H9 (cell line): ENCODE measurements around the gene YY1. TPM values are rescaled to one million over a fixed set of nuclear protein-coding genes. Genes with fewer than 3 reads are reported as not detected.

Source experiments
- DNase-seq: peaks from one replicate; pipeline ENCODE4 v3.0.0-alpha.2; 2017
- H2AFZ ChIP-seq: one replicate; pipeline ENCODE4 v1.6.1; 2013; ENCODE audit warnings: mild to moderate bottlenecking, low read length, control low read depth, moderate library complexity
- H2AK5ac ChIP-seq: 2 replicates; pipeline ENCODE4 v1.6.1; 2013; ENCODE audit warnings: low read length, control low read depth, mixed read lengths; ENCODE audit not compliant: insufficient read length
- H2BK120ac ChIP-seq: one replicate; pipeline ENCODE4 v1.6.1; 2013; ENCODE audit warnings: low read depth, mild to moderate bottlenecking, low read length, control low read depth, inconsistent platforms; ENCODE audit not compliant: poor library complexity, severe bottlenecking
- H2BK12ac ChIP-seq: 2 replicates; pipeline ENCODE4 v1.6.1; 2013; ENCODE audit warnings: low read length, control low read depth, mixed read lengths, low read depth; ENCODE audit not compliant: insufficient read length
- H2BK15ac ChIP-seq: 2 replicates; pipeline ENCODE4 v1.6.1; 2013; ENCODE audit warnings: low read depth, low read length, control low read depth
- H2BK20ac ChIP-seq: one replicate; pipeline ENCODE4 v1.6.1; 2013; ENCODE audit warnings: low read depth, mild to moderate bottlenecking, low read length, control low read depth, inconsistent platforms; ENCODE audit not compliant: poor library complexity, severe bottlenecking
- H2BK5ac ChIP-seq: 2 replicates; pipeline ENCODE4 v1.6.1; 2013; ENCODE audit warnings: low read length, control low read depth, mixed read lengths; ENCODE audit not compliant: insufficient read length
- H3K14ac ChIP-seq: 2 replicates; pipeline ENCODE4 v1.6.1; 2013; ENCODE audit warnings: low read length, control low read depth; ENCODE audit not compliant: insufficient read depth
- H3K18ac ChIP-seq: 2 replicates; pipeline ENCODE4 v1.6.1; 2013; ENCODE audit warnings: low read depth, mild to moderate bottlenecking, mixed read lengths, low read length, control low read depth; ENCODE audit not compliant: insufficient read length
- H3K23ac ChIP-seq: 2 replicates; pipeline ENCODE4 v1.6.1; 2013; ENCODE audit warnings: low read length, control low read depth, mixed read lengths, low read depth; ENCODE audit not compliant: insufficient read length
- H3K23me2 ChIP-seq: 2 replicates; pipeline ENCODE4 v1.6.1; 2013; ENCODE audit warnings: low read depth, mild to moderate bottlenecking, mixed read lengths, low read length, control low read depth; ENCODE audit not compliant: insufficient read length, poor library complexity, severe bottlenecking
- H3K27ac ChIP-seq: 2 replicates; pipeline ENCODE4 v1.5.1; 2013; ENCODE audit warnings: low read length, control low read depth, mixed read lengths, low read depth; ENCODE audit not compliant: insufficient read length
- H3K27me3 ChIP-seq: 2 replicates; pipeline ENCODE4 v1.6.1; 2013; ENCODE audit warnings: low read length, control low read depth, inconsistent platforms; ENCODE audit not compliant: insufficient read depth
- H3K4ac ChIP-seq: 2 replicates; pipeline ENCODE4 v1.6.1; 2013; ENCODE audit warnings: low read depth, mild to moderate bottlenecking, control low read depth, inconsistent platforms, low read length, moderate library complexity
- H3K4me1 ChIP-seq: 2 replicates; pipeline ENCODE4 v1.6.1; 2013; ENCODE audit warnings: low read length, control low read depth, inconsistent platforms; ENCODE audit not compliant: insufficient read depth
- H3K4me2 ChIP-seq: 2 replicates; pipeline ENCODE4 v1.6.1; 2013; ENCODE audit warnings: low read length, control low read depth, mixed read lengths; ENCODE audit not compliant: insufficient read length, insufficient read depth
- H3K56ac ChIP-seq: 2 replicates; pipeline ENCODE4 v1.6.1; 2013; ENCODE audit warnings: low read depth, mild to moderate bottlenecking, mixed read lengths, low read length, control low read depth; ENCODE audit not compliant: insufficient read length
- H3K79me1 ChIP-seq: 2 replicates; pipeline ENCODE4 v1.6.1; 2013; ENCODE audit warnings: low read depth, mild to moderate bottlenecking, moderate library complexity, low read length, control low read depth, inconsistent platforms; ENCODE audit not compliant: insufficient read depth, poor library complexity, severe bottlenecking
- H3K79me2 ChIP-seq: 2 replicates; pipeline ENCODE4 v1.6.1; 2013; ENCODE audit warnings: low read length, control low read depth, inconsistent platforms; ENCODE audit not compliant: insufficient read depth
- H3K9ac ChIP-seq: 2 replicates; pipeline ENCODE4 v1.6.1; 2013; ENCODE audit warnings: low read length, control low read depth, mixed read lengths; ENCODE audit not compliant: insufficient read length; ENCODE audit errors: extremely low read depth
- H3K9me3 ChIP-seq: one replicate; pipeline ENCODE4 v1.6.1; 2013; ENCODE audit warnings: low read depth, low read length, inconsistent platforms; ENCODE audit not compliant: control insufficient read depth
- H3T11ph ChIP-seq: one replicate; pipeline ENCODE4 v1.6.1; 2013; ENCODE audit warnings: mild to moderate bottlenecking, low read length, control low read depth, inconsistent platforms
- H4K20me1 ChIP-seq: one replicate; pipeline ENCODE4 v1.6.1; 2013; ENCODE audit not compliant: control insufficient read depth, insufficient read length, insufficient read depth
- H4K5ac ChIP-seq: 2 replicates; pipeline ENCODE4 v1.6.1; 2013; ENCODE audit warnings: low read depth, mild to moderate bottlenecking, mixed read lengths, low read length, control low read depth; ENCODE audit not compliant: insufficient read length
- H4K8ac ChIP-seq: replicated peaks from 2 replicates; pipeline ENCODE4 v1.6.1; 2013; ENCODE audit warnings: low read length, control low read depth, mixed read lengths, low read depth; ENCODE audit not compliant: insufficient read length
- H4K91ac ChIP-seq: 2 replicates; pipeline ENCODE4 v1.6.1; 2013; ENCODE audit warnings: low read depth, mild to moderate bottlenecking, moderate library complexity, mixed read lengths, low read length, control low read depth; ENCODE audit not compliant: insufficient read length
- H3K27ac Mint-ChIP-seq, 3 experiments: 2 replicates in 2 of 3; 3 replicates in 1 of 3; pipeline ENCODE4 v1.8.0; 2020 to 2021; ENCODE audit warnings: mixed read lengths in 3 of 3, mild to moderate bottlenecking in 1 of 3, moderate library complexity in 1 of 3
- H3K27me3 Mint-ChIP-seq: 2 replicates; pipeline ENCODE4 v1.8.0; 2021; ENCODE audit warnings: low read depth, mild to moderate bottlenecking, moderate library complexity, mixed read lengths
- H3K36me3 Mint-ChIP-seq, 3 experiments: 2 replicates in 2 of 3; 3 replicates in 1 of 3; pipeline ENCODE4 v1.8.0; 2020 to 2021; ENCODE audit warnings: low read depth in 3 of 3, mixed read lengths in 3 of 3; ENCODE audit not compliant: insufficient read depth in 1 of 3
- H3K4me1 Mint-ChIP-seq, 2 experiments: 2 replicates each; pipeline ENCODE4 v1.8.0; 2020; ENCODE audit warnings: mixed read lengths in 2 of 2
- H3K4me3 Mint-ChIP-seq, 2 experiments: 2 replicates in 1 of 2; 3 replicates in 1 of 2; pipeline ENCODE4 v1.8.0; 2020 to 2021; ENCODE audit warnings: mild to moderate bottlenecking in 2 of 2, mixed read lengths in 2 of 2, moderate library complexity in 1 of 2
- H3K9me3 Mint-ChIP-seq, 2 experiments: 2 replicates in 1 of 2; 3 replicates in 1 of 2; pipeline ENCODE4 v1.8.0; 2020; ENCODE audit warnings: mild to moderate bottlenecking in 2 of 2, mixed read lengths in 2 of 2, moderate library complexity in 1 of 2
- WGBS: extraction: QIAGEN DNeasy Blood & Tissue Kit; methylation state at CpG from one replicate; pipeline ENCODE4 v1.1.7; 2013; ENCODE audit warnings: missing lambda C conversion rate, low lambda C conversion rate, mixed read lengths; ENCODE audit not compliant: insufficient read length; ENCODE audit errors: extremely low coverage; 5-methylcytosine and 5-hydroxymethylcytosine counted together
- total RNA-seq: library from RNA; stranded (reverse); gene quantifications from 2 replicates; pipeline ENCODE4 v1.2.1, GENCODE V29; 2021
- TF ChIP-seq, protein P1 (sequence below): fragments of 200-600 bp; sonication (generic); conservative IDR thresholded peaks from 3 replicates; pipeline ENCODE4 v1.8.0; 2021; ENCODE audit warnings: antibody characterized with exemption, mild to moderate bottlenecking

Gene YY1
- total RNA-seq, 1 experiment from 2014 or later = 103 TPM

- H3K4me2 ChIP-seq = no peak overlapping the region
Observed at GRCh38 chr14:100191584-100192249, 47.2 kb upstream of the YY1 start.

More at GRCh38 chr14:100191584-100192249, 47.2 kb upstream of the YY1 start:
- Histone ChIP-seq H4K5ac (no peak overlapping the region), H4K8ac (no peak overlapping the region), H3K79me1 (no peaks in the 10 kb centered on the region), H3K56ac (no peak overlapping the region), H4K91ac (no peak overlapping the region), H2BK20ac (no peak overlapping the region), H3K9ac (no peak overlapping the region), H3K23ac (no peak overlapping the region), H3K23me2 (no peaks in the 10 kb centered on the region), H3K79me2 (no peaks in the 10 kb centered on the region), H2BK12ac (no peak overlapping the region), H3T11ph (no peak overlapping the region), H2AK5ac (no peak overlapping the region), H3K27me3 (no peaks in the 10 kb centered on the region), H2BK5ac (no peak overlapping the region), H4K20me1 (no peaks in the 10 kb centered on the region), H3K14ac (no peak overlapping the region), H2BK15ac (no peak overlapping the region), H3K4ac (no peak overlapping the region), H3K27ac (no peak overlapping the region), H3K4me1 (no peaks in the 10 kb centered on the region; the same call in 1 of the 2 replicates), H3K18ac (no peak overlapping the region), H2AFZ (no peak overlapping the region), H2BK120ac (no peak overlapping the region), H3K9me3 (no peaks in the 10 kb centered on the region)
- Mint-ChIP-seq H3K4me1 (peaks cover 10 to 14% of the 10 kb centered on the region in 2 experiments), H3K27me3 (no peaks in the 10 kb centered on the region; the same call in 1 of the 2 replicates), H3K9me3 (peaks cover 5 to 6% of the 10 kb centered on the region in 2 experiments; a peak in 3 of 5 replicates), H3K36me3 (peaks cover 0 to 5% (median 0%) of the 10 kb centered on the region in 3 experiments; a peak in 1 of 7 replicates), H3K27ac (no peak overlapping the region), H3K4me3 (no peak overlapping the region)
- TF ChIP-seq, protein P1, sequence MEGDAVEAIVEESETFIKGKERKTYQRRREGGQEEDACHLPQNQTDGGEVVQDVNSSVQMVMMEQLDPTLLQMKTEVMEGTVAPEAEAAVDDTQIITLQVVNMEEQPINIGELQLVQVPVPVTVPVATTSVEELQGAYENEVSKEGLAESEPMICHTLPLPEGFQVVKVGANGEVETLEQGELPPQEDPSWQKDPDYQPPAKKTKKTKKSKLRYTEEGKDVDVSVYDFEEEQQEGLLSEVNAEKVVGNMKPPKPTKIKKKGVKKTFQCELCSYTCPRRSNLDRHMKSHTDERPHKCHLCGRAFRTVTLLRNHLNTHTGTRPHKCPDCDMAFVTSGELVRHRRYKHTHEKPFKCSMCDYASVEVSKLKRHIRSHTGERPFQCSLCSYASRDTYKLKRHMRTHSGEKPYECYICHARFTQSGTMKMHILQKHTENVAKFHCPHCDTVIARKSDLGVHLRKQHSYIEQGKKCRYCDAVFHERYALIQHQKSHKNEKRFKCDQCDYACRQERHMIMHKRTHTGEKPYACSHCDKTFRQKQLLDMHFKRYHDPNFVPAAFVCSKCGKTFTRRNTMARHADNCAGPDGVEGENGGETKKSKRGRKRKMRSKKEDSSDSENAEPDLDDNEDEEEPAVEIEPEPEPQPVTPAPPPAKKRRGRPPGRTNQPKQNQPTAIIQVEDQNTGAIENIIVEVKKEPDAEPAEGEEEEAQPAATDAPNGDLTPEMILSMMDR = no peak
- DNase-seq = no peak
- WGBS = no CpG with 5 or more reads among the region's 14 CpGs
